Hepatocyte (in vitro differentiated cells): ENCODE measurements around the gene CPB2. TPM values are rescaled to one million over a fixed set of nuclear protein-coding genes. Genes with fewer than 3 reads are reported as not detected.

Experiments used
- DNase-seq: peaks from one replicate; pipeline ENCODE4 v3.0.0-alpha.2; 2016; ENCODE audit warnings: low spot score
- H2AFZ ChIP-seq: fragments of 200-600 bp; sonication (generic); 2 replicates; pipeline ENCODE4 v1.6.0; 2016; ENCODE audit warnings: antibody characterized with exemption, mild to moderate bottlenecking
- H3K27ac ChIP-seq: fragments of 200-600 bp; sonication (generic); 2 replicates; pipeline ENCODE4 v1.5.1; 2016; ENCODE audit warnings: mild to moderate bottlenecking
- H3K27me3 ChIP-seq: fragments of 200-600 bp; sonication (generic); 2 replicates; pipeline ENCODE4 v1.6.1; 2016
- H3K36me3 ChIP-seq: fragments of 200-600 bp; sonication (generic); replicated peaks from 2 replicates; pipeline ENCODE4 v1.5.1; 2016; ENCODE audit warnings: low read depth; ENCODE audit not compliant: insufficient read depth
- H3K4me1 ChIP-seq: fragments of 200-600 bp; sonication (generic); 2 replicates; pipeline ENCODE4 v1.5.1; 2016; ENCODE audit warnings: mild to moderate bottlenecking, moderate library complexity; ENCODE audit not compliant: insufficient read depth
- H3K4me2 ChIP-seq: fragments of 200-600 bp; sonication (generic); 2 replicates; pipeline ENCODE4 v1.6.0; 2016
- H3K4me3 ChIP-seq: fragments of 200-600 bp; sonication (generic); 2 replicates; pipeline ENCODE4 v1.5.1; 2016; ENCODE audit warnings: mild to moderate bottlenecking
- H3K79me2 ChIP-seq: fragments of 200-600 bp; sonication (generic); 2 replicates; pipeline ENCODE4 v1.6.0; 2017; ENCODE audit warnings: mild to moderate bottlenecking
- H3K9me2 ChIP-seq: fragments of 200-600 bp; sonication (generic); replicated peaks from 2 replicates; pipeline ENCODE4 v1.6.0; 2017; ENCODE audit warnings: mild to moderate bottlenecking; ENCODE audit not compliant: insufficient read depth
- H3K9me3 ChIP-seq: fragments of 200-600 bp; sonication (generic); 2 replicates; pipeline ENCODE4 v1.5.1; 2016; ENCODE audit warnings: low read depth, mild to moderate bottlenecking
- H4K20me1 ChIP-seq: fragments of 200-600 bp; sonication (generic); 2 replicates; pipeline ENCODE4 v1.6.0; 2016; ENCODE audit warnings: mild to moderate bottlenecking; ENCODE audit not compliant: insufficient read depth, poor library complexity, severe bottlenecking
- EZH2 ChIP-seq: fragments of 200-600 bp; sonication (generic); IDR thresholded peaks from 2 replicates; pipeline ENCODE4 v1.6.1; 2016; ENCODE audit warnings: antibody characterized with exemption, mild to moderate bottlenecking, borderline replicate concordance
- EZH2phosphoT487 ChIP-seq: fragments of 200-600 bp; sonication (generic); IDR thresholded peaks from one replicate; pipeline ENCODE4 v1.6.1; 2018; ENCODE audit warnings: antibody characterized with exemption, mild to moderate bottlenecking, low read depth, moderate library complexity; ENCODE audit not compliant: unreplicated experiment, severe bottlenecking
- WGBS: methylation state at CpG from one replicate; pipeline ENCODE4 v1.1.6; 2016; ENCODE audit warnings: low lambda C conversion rate; ENCODE audit errors: missing lambda C conversion rate; 5-methylcytosine and 5-hydroxymethylcytosine counted together
- polyA plus RNA-seq: library from polyadenylated mRNA; unstranded; fragments of >200 nt; fragmentation: Nextera tagmentation; extraction: Ambion mirVana; gene quantifications from 2 replicates; pipeline ENCODE4 v1.2.1, GENCODE V29; 2016
- total RNA-seq: library from RNA; depleted of rRNA; stranded (reverse); fragments of >200 nt; gene quantifications from 2 replicates; pipeline ENCODE4 v1.2.3, GENCODE V29; 2014
- TF ChIP-seq, protein P1 (sequence below): fragments of 200-600 bp; sonication (generic); IDR thresholded peaks from 2 replicates; pipeline ENCODE4 v1.5.1; 2016; ENCODE audit warnings: antibody characterized with exemption, mild to moderate bottlenecking; ENCODE audit not compliant: poor library complexity

Gene CPB2
- total and polyA plus RNA-seq, 2 experiments from 2014 or later, result 43.3 to 54.6 TPM

DNA sequence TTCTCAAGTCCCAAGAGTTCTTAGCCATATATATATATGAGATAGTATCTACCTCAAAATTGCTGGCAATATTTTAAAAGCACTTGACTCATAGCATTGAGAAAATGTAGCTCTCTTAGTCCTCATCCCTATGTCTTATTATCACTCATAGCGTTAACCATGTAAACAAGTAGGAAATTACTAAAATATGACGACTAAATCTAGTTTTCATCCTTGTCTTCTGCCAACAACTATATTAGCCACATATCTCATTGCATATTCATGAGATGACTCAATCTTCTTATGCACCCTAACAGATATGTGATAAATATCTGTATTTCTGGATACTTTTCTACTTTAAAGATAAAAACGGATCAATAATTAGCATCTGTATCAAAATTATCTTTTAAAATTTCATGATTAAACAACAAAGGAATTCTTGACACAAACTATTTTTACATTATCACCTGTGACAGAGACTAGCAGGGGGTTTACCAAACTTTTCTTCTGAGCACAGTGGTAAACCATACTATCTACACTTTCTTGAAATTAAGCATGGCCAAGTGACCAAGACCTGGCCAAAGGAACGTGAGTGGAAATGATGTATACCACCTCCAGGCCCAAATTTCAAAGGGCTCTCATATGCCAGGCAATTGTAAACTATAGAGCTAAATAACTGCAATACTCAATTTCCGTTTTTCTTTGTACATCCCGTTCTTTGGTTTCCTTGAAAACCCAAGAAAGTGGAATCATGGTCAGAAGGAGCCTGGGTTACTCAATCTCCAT lies 98.0 kb downstream of the CPB2 start:
- H3K27ac ChIP-seq, result no peak overlapping the region

DNA sequence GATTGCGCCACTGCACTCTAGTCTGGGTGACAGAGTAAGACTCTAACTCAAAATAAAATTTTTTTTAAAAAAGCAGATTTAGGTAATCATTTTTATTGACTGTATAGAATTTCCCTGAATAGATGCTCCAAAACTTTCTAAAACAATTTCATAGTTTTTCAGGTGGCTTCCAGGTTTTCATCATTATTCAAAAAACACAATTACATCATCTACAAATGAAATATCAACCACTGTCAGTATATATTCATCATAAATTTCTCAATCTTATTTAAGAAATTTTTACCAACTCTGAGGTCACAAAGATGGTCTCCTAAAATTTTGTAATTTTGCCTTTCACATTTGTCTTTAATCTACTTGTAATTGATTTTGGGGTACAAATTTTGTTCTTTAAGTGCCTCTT lies 100.3 kb downstream of the CPB2 start:
- H3K4me2 ChIP-seq, result no peak overlapping the region
- no peaks in the 10 kb centered on the region for H3K79me2 ChIP-seq
- H3K4me1 ChIP-seq, result no peaks in the 10 kb centered on the region
- no peaks in the 10 kb centered on the region for H3K27me3 ChIP-seq
- no peak for DNase-seq
- TF ChIP-seq EZH2phosphoT487 (no peak), EZH2 (no peak)
- TF ChIP-seq, protein P1, sequence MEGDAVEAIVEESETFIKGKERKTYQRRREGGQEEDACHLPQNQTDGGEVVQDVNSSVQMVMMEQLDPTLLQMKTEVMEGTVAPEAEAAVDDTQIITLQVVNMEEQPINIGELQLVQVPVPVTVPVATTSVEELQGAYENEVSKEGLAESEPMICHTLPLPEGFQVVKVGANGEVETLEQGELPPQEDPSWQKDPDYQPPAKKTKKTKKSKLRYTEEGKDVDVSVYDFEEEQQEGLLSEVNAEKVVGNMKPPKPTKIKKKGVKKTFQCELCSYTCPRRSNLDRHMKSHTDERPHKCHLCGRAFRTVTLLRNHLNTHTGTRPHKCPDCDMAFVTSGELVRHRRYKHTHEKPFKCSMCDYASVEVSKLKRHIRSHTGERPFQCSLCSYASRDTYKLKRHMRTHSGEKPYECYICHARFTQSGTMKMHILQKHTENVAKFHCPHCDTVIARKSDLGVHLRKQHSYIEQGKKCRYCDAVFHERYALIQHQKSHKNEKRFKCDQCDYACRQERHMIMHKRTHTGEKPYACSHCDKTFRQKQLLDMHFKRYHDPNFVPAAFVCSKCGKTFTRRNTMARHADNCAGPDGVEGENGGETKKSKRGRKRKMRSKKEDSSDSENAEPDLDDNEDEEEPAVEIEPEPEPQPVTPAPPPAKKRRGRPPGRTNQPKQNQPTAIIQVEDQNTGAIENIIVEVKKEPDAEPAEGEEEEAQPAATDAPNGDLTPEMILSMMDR, result no peak
- no peak overlapping the region for H2AFZ ChIP-seq
- no peaks in the 10 kb centered on the region for H3K9me2 ChIP-seq
- no peak overlapping the region for H3K27ac ChIP-seq
- H3K9me3 ChIP-seq, result no peaks in the 10 kb centered on the region
- H3K36me3 ChIP-seq, result no peaks in the 10 kb centered on the region
- 94% methylated on average over 1 of the region's 1 CpG for WGBS
- H3K4me3 ChIP-seq, result no peak overlapping the region
- H4K20me1 ChIP-seq, result no peaks in the 10 kb centered on the region

More for the DNA sequence above, 98.0 kb downstream of the CPB2 start:
- Histone ChIP-seq H4K20me1 (no peaks in the 10 kb centered on the region), H3K4me2 (no peak overlapping the region), H3K9me3 (no peaks in the 10 kb centered on the region), H3K36me3 (no peaks in the 10 kb centered on the region), H3K79me2 (no peaks in the 10 kb centered on the region), H2AFZ (no peak overlapping the region), H3K4me1 (no peaks in the 10 kb centered on the region), H3K4me3 (no peak overlapping the region), H3K9me2 (no peaks in the 10 kb centered on the region), H3K27me3 (no peaks in the 10 kb centered on the region)
- DNase-seq, result no peak
- WGBS, result 94% methylated on average over 6 of the region's 6 CpGs
- TF ChIP-seq, protein P1, result no peak
- TF ChIP-seq EZH2phosphoT487, result no peak
- no peak for TF ChIP-seq EZH2

Other genes starting within 250 kb of the CPB2 start
- 15.2 and 16.0 TPM in 2 replicates for gene ZC3H13, start 52.3 kb downstream of the CPB2 start, total RNA-seq
- gene ZC3H13, start 52.3 kb downstream of the CPB2 start, polyA plus RNA-seq, result 45.2 and 59.2 TPM in 2 replicates
- 30.6 and 31.5 TPM in 2 replicates for gene LCP1, start 77.1 kb upstream of the CPB2 start, total RNA-seq
- 17.7 and 18.9 TPM in 2 replicates for gene LCP1, start 77.1 kb upstream of the CPB2 start, polyA plus RNA-seq
- 0.68 TPM in 1 of 2 replicates, not detected in the other for gene LRRC63, start 106.9 kb upstream of the CPB2 start, total RNA-seq
- 0.21 TPM in 1 of 2 replicates, not detected in the other for gene LRRC63, start 106.9 kb upstream of the CPB2 start, polyA plus RNA-seq